Tibial nerve (tissue), 4 donors: ENCODE results near the gene RAP1A.

Source experiments
- CTCF ChIP-seq, 5 experiments: fragments of 200-600 bp in 3 of 5; fragments of 450-650 bp in 2 of 5; sonication (generic) in 3 of 5; IDR thresholded peaks; one replicate each; pipeline ENCODE4 v1.5.1; 2016 to 2019; ENCODE audit warnings: antibody characterized with exemption in 5 of 5, mild to moderate bottlenecking in 3 of 5, moderate library complexity in 2 of 5
- EP300 ChIP-seq, 2 donors: sonication (generic); formaldehyde crosslinking; IDR thresholded peaks; one replicate each; pipeline ENCODE4 v1.6.1; 2017; ENCODE audit warnings: antibody characterized with exemption in 2 of 2, mild to moderate bottlenecking in 1 of 2
- POLR2A ChIP-seq, 2 donors: fragments of 450-650 bp; IDR thresholded peaks; one replicate each; pipeline ENCODE4 v1.6.1; 2017; ENCODE audit warnings: antibody characterized with exemption in 2 of 2, mild to moderate bottlenecking in 2 of 2, moderate library complexity in 2 of 2

- TF ChIP-seq CTCF (IDR thresholded peaks at IDR 0.05) (no peak), EP300 (IDR thresholded peaks at IDR 0.05) (no peak), POLR2A (IDR thresholded peaks at IDR 0.05) (no peak)
These were observed 18.7 kb upstream of the RAP1A start for GRCh38 chr1:111600886-111601386.
